NCI-H1436 treated with DMSO at 0.1 percent for 48 hours (cell line): Measurements from ENCODE around the gene MAP2K7.
"Not testable (repeated sequence)": the region's sequence is repeated elsewhere in the genome, so short reads cannot be mapped to it uniquely, and the experiment has no call there.

Source experiments
- DNase-seq: peaks from one replicate; lab custom pipeline; 2025; lab: John Stamatoyannopoulos, UW

Gene MAP2K7

GRCh38 chr19:7931221-7932061 is 27.8 kb downstream of the MAP2K7 start:
- no peak for DNase-seq

GRCh38 chr19:7932276-7932929 is 28.7 kb downstream of the MAP2K7 start:
- DNase-seq, result no peak

GRCh38 chr19:7932930-7933300 is 29.2 kb downstream of the MAP2K7 start:
- no peak for DNase-seq

- no peak for DNase-seq
These were observed 29.7 kb downstream of the MAP2K7 start for GRCh38 chr19:7933411-7933810.

- DNase-seq, result no peak
These were observed 30.4 kb downstream of the MAP2K7 start for GRCh38 chr19:7933828-7934725.

- no peak for DNase-seq
These were observed 31.1 kb downstream of the MAP2K7 start for GRCh38 chr19:7934766-7935165.

- DNase-seq, result no peak
These were observed 37.2 kb downstream of the MAP2K7 start for GRCh38 chr19:7940841-7941240.

- DNase-seq, result no peak
These were observed 38.4 kb downstream of the MAP2K7 start for GRCh38 chr19:7941895-7942596.

- no peak for DNase-seq
These were observed 39.3 kb downstream of the MAP2K7 start for GRCh38 chr19:7942981-7943443.

- DNase-seq, result peak; percentile 94
These were observed 39.9 kb downstream of the MAP2K7 start, which contains the start of gene TIMM44 for GRCh38 chr19:7943444-7944176. TIMM44 (minus strand) TSS chr19:7943666; CDS start chr19:7943651, 15 bp downstream.

GRCh38 chr19:7944177-7944761 is 40.6 kb downstream of the MAP2K7 start:
- DNase-seq, result peak; percentile 83

- no peak for DNase-seq
These were observed 44.3 kb downstream of the MAP2K7 start for GRCh38 chr19:7947939-7948338.

GRCh38 chr19:7953060-7953459 is 49.4 kb downstream of the MAP2K7 start:
- DNase-seq, result no peak

GRCh38 chr19:7953576-7953975 is 49.9 kb downstream of the MAP2K7 start:
- no peak for DNase-seq

- no peak for DNase-seq
These were observed 52.0 kb downstream of the MAP2K7 start for GRCh38 chr19:7955696-7956095.

GRCh38 chr19:7959211-7959610 is 55.5 kb downstream of the MAP2K7 start:
- no peak for DNase-seq

GRCh38 chr19:7961082-7961481 is 57.4 kb downstream of the MAP2K7 start:
- not testable (repeated sequence) for DNase-seq

- no peak for DNase-seq
These were observed 58.4 kb downstream of the MAP2K7 start for GRCh38 chr19:7961920-7962626.

GRCh38 chr19:7962644-7963268 is 59.1 kb downstream of the MAP2K7 start:
- DNase-seq, result no peak
